Vagina (tissue), 2 donors: ENCODE results near the gene LHX4. TPM values are rescaled to one million over a fixed set of nuclear protein-coding genes. Genes with fewer than 3 reads are reported as not detected.

Source experiments
- DNase-seq, 2 donors: peaks; one replicate each; pipeline ENCODE4 v3.0.0-alpha.2; 2017; ENCODE audit errors: extremely low spot score in 2 of 2
- H3K27ac ChIP-seq: fragments of 200-600 bp; sonication (generic); one replicate; pipeline ENCODE4 v1.5.1; 2019
- H3K27me3 ChIP-seq: fragments of 200-600 bp; sonication (generic); one replicate; pipeline ENCODE4 v1.5.1; 2019
- H3K36me3 ChIP-seq, 2 donors: fragments of 200-600 bp; sonication (generic); one replicate each; pipeline ENCODE4 v1.5.1; 2017 to 2019
- H3K4me1 ChIP-seq: fragments of 200-600 bp; sonication (generic); one replicate; pipeline ENCODE4 v1.5.1; 2019
- H3K4me3 ChIP-seq, 2 donors: fragments of 200-600 bp; sonication (generic); 1 replicate in 1 of 2; 2 replicates in 1 of 2; pipeline ENCODE4 v1.5.1; 2016 to 2019
- H3K9me3 ChIP-seq: fragments of 200-600 bp; sonication (generic); one replicate; pipeline ENCODE4 v1.5.1; 2019
- POLR2A ChIP-seq, 2 donors: fragments of 450-650 bp; IDR thresholded peaks; one replicate each; pipeline ENCODE4 v1.6.1; 2017; ENCODE audit warnings: antibody characterized with exemption in 2 of 2, mild to moderate bottlenecking in 2 of 2, moderate library complexity in 2 of 2
- POLR2AphosphoS5 ChIP-seq, 2 donors: sonication (generic); formaldehyde crosslinking; IDR thresholded peaks; one replicate each; pipeline ENCODE4 v1.9.0; 2017; ENCODE audit warnings: antibody characterized with exemption in 2 of 2, mild to moderate bottlenecking in 2 of 2, low read depth in 1 of 2; ENCODE audit not compliant: insufficient read depth in 1 of 2
- intact Hi-C: fragments of 100-400 bp; cut with DNase I; formaldehyde crosslinking; loops from one replicate; pipeline ENCODE4 v1.15.1; 2023
- total RNA-seq: library from RNA; depleted of rRNA; stranded (reverse); fragments of >200 nt; gene quantifications from one replicate; pipeline ENCODE4 v1.2.3, GENCODE V29; 2016
- TF ChIP-seq, protein P1 (sequence below), 3 experiments: fragments of 450-650 bp in 2 of 3; fragments of 200-600 bp in 1 of 3; sonication (generic) in 1 of 3; IDR thresholded peaks; one replicate each; pipeline ENCODE4 v1.5.1; 2017 to 2019; ENCODE audit warnings: antibody characterized with exemption in 3 of 3, mild to moderate bottlenecking in 2 of 3, moderate library complexity in 2 of 3

The LHX4 gene
- total RNA-seq, 1 donor from 2014 or later: 0.98 TPM

DNA sequence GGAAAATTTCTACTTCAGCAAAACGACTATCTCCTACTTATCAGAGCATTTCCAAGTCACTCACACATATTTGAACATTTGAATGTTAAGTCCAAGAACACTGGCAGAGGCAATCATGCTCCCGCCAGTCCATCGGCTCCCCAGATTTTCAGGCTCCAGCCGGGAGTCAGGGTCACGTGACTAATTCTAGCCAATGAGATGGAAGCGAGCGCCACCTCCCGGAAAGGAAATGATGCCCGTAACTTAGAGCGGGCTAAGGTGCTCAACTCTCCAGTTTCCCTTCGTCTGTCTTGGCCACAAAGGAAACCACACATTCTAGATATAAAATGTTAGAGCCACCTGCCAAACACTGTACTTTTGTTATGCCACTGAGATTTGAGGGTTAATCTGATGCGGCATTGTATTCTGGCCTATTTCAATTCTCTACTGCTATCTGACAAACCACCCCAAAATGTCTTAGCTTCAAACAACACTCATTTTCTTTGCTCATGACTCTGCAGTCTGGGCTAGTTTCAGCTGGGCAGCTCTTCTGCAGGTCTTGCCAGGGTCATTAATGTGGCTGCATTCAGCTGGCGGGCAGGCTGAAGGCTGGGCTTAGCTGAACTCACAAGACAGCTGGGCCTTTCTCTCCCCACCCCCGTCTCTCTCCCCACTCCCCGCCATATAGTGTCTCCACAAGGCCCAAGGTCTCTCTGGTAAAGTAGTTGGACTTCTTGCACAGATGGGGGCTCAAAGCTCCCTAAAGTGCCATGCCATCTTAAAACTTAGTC lies 16.5 kb upstream of the LHX4 start:
- no peak overlapping the region for H3K27ac ChIP-seq
- no peaks in the 10 kb centered on the region for H3K27me3 ChIP-seq
- H3K4me3 ChIP-seq: no peak overlapping the region
- DNase-seq: no peak
- TF ChIP-seq POLR2AphosphoS5 (IDR thresholded peaks at IDR 0.05; ENCODE audit: insufficient read depth in 1 of 2, low read depth in 1 of 2): no peak
- TF ChIP-seq POLR2A (IDR thresholded peaks at IDR 0.05): no peak
- TF ChIP-seq, protein P1, sequence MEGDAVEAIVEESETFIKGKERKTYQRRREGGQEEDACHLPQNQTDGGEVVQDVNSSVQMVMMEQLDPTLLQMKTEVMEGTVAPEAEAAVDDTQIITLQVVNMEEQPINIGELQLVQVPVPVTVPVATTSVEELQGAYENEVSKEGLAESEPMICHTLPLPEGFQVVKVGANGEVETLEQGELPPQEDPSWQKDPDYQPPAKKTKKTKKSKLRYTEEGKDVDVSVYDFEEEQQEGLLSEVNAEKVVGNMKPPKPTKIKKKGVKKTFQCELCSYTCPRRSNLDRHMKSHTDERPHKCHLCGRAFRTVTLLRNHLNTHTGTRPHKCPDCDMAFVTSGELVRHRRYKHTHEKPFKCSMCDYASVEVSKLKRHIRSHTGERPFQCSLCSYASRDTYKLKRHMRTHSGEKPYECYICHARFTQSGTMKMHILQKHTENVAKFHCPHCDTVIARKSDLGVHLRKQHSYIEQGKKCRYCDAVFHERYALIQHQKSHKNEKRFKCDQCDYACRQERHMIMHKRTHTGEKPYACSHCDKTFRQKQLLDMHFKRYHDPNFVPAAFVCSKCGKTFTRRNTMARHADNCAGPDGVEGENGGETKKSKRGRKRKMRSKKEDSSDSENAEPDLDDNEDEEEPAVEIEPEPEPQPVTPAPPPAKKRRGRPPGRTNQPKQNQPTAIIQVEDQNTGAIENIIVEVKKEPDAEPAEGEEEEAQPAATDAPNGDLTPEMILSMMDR (IDR thresholded peaks at IDR 0.05): no peak
- no peaks in the 10 kb centered on the region for H3K4me1 ChIP-seq
- H3K36me3 ChIP-seq: no peaks in the 10 kb centered on the region
- intact Hi-C loops: no loop called here
- H3K9me3 ChIP-seq: no peaks in the 10 kb centered on the region

DNA sequence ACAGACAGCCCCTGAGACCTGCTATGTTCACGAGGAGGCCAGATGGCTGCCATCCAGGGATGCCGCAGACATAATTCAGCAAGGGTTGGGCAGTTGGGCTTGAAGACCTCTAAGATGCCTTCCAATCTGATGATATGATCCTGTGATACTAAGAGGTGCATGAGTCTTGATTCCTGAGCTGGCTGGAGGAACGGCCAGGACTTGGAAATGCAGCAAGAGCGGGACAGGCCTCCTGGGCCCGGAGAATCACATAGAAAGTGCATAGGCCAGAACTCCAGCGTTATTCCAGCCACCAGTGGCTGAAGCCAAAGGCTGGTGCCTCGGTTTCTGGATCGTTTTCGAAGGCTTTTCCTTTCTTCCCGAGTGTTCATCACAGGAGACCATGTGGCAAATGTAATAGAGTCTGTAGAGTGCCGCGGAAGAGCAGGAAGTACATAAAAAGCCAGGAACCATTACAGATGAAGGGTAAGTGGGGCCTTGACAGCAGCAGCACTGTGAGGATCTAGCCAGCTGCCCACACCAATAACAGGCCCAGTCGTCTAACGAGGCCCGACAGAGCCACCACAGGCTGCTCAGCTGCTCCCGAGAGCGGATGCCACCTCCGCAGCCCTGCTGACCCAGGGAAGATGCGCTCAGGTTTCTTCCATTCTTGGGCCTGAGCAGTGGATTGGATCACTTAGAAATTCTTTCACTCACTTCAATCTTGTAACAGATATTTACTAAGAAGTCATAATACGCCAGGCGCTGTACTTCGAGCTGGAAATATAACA lies 14.0 kb upstream of the LHX4 start:
- no peak for DNase-seq
- no peaks in the 10 kb centered on the region for H3K27me3 ChIP-seq
- no peak for TF ChIP-seq POLR2A (IDR thresholded peaks at IDR 0.05)
- TF ChIP-seq, protein P1 (IDR thresholded peaks at IDR 0.05): no peak
- no peak for TF ChIP-seq POLR2AphosphoS5 (IDR thresholded peaks at IDR 0.05; ENCODE audit: insufficient read depth in 1 of 2, low read depth in 1 of 2)
- H3K27ac ChIP-seq: no peak overlapping the region
- intact Hi-C loops: no loop called here
- H3K36me3 ChIP-seq: no peaks in the 10 kb centered on the region
- no peak overlapping the region for H3K4me3 ChIP-seq
- no peaks in the 10 kb centered on the region for H3K4me1 ChIP-seq
- H3K9me3 ChIP-seq: no peaks in the 10 kb centered on the region

DNA sequence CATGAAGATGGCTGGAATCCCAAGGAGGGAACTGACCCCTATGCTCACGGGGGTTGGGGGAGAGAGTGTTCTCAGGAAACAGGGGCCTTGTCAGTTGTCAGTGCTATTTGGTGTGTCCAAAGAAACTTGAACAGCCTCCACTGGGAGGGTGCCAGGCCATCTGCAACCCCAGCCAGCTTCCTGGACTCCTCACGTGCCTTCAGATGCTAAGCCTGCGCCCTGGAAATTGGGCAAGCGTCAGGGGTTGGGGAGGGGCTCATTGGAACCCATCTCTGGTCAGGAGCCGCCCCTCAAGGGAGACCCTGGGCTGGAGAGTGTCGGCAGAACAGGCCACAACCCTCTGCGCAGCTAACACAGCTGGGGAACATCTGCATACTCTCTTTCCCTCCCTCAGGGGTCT lies 13.1 kb upstream of the LHX4 start:
- DNase-seq: no peak
- Histone ChIP-seq H3K27me3 (no peaks in the 10 kb centered on the region), H3K4me1 (no peaks in the 10 kb centered on the region), H3K4me3 (no peak overlapping the region), H3K36me3 (no peaks in the 10 kb centered on the region), H3K9me3 (no peaks in the 10 kb centered on the region), H3K27ac (no peak overlapping the region)
- TF ChIP-seq, protein P1 (IDR thresholded peaks at IDR 0.05): no peak
- TF ChIP-seq POLR2A (IDR thresholded peaks at IDR 0.05): no peak
- TF ChIP-seq POLR2AphosphoS5 (IDR thresholded peaks at IDR 0.05; ENCODE audit: insufficient read depth in 1 of 2, low read depth in 1 of 2): no peak
- intact Hi-C loops: no loop called here

DNA sequence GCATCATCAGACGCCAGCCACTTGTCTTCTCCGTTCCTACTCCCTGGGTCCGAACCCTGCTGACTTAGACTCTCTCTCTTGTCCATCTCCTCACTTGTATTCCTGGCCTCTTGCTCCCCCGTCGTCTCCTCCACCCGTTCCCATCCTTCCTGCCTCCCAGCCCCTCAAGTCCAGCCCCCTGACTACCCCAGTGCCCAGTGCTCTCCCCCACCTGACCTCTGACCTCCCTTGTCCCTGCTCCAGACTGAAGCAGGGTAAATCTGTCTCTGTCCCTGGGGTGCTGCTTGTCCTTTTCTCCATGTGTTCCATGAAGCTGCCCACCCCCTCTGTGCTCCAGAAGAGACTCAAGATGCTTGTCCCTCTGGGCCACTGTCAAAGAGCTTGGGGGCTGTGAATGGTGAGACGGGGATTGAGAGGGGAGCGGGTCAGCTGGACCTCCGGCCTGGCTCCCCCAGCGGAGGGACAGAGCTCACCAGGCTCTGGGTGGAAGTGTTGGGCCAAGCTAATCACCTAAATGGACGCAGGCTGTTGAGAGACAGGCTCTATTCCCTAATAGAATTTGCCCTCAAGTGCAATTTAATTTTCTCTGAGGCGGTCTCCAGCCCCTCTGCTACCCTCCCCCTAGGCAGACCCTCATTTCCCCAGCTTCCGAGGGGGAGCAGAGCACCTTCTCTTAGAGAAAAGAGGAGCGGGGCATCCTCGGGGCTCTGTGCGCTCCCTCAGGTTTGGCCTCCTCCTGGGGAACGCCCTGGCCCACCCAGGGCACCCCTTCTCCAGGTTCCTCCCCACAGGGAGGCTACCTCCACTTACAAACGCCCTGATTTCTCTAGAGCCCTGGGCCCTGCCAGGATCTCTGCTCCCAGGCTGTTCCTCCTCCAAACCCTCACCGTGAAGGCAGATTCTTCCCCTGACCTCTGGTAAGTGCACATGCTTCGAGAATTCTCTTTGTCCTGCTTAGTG lies 11.0 kb upstream of the LHX4 start:
- DNase-seq: no peak
- Histone ChIP-seq H3K4me1 (no peaks in the 10 kb centered on the region), H3K27ac (no peak overlapping the region), H3K4me3 (no peak overlapping the region), H3K27me3 (no peaks in the 10 kb centered on the region), H3K36me3 (no peaks in the 10 kb centered on the region), H3K9me3 (no peaks in the 10 kb centered on the region)
- TF ChIP-seq POLR2A (IDR thresholded peaks at IDR 0.05) (no peak), POLR2AphosphoS5 (IDR thresholded peaks at IDR 0.05; ENCODE audit: insufficient read depth in 1 of 2, low read depth in 1 of 2) (no peak)
- TF ChIP-seq, protein P1 (IDR thresholded peaks at IDR 0.05): no peak
- intact Hi-C loops: no loop called here
